Superior temporal gyrus (tissue), 1 donor: ENCODE results near the gene ST8SIA2.
A peak's percentile ranks its signal among the peaks of the same experiment; 100 is the strongest.

Experiments
- DNase-seq: peaks from one replicate; pipeline ENCODE4 v3.0.0-alpha.2; 2016; ENCODE audit errors: extremely low spot score

Gene ST8SIA2

GRCh38 chr15:92492551-92493115, 99.0 kb downstream of the ST8SIA2 start:
- peak; percentile 79 for DNase-seq

- DNase-seq: no peak
These were observed 101.2 kb downstream of the ST8SIA2 start for GRCh38 chr15:92494806-92495336.

DNA sequence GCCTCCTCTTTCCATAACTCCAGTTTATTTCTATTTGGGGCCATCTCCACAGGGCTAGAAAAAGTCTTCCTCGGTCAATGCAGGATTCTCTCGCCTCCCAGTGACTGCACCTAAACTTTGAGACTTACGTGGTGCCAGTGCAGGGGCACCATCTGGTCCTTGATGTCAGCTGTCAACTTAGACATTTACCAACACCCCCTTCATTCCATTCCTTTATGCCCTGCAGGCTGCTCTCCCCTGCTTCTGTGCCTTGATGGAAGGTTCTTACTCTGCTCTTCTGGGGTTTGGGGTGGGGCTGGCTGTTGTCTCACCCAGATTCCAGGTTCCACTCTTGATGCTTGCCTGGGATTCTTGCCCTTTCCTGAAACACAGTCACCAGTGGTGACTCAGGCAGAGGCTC, 101.8 kb downstream of the ST8SIA2 start:
- DNase-seq: no peak

DNA sequence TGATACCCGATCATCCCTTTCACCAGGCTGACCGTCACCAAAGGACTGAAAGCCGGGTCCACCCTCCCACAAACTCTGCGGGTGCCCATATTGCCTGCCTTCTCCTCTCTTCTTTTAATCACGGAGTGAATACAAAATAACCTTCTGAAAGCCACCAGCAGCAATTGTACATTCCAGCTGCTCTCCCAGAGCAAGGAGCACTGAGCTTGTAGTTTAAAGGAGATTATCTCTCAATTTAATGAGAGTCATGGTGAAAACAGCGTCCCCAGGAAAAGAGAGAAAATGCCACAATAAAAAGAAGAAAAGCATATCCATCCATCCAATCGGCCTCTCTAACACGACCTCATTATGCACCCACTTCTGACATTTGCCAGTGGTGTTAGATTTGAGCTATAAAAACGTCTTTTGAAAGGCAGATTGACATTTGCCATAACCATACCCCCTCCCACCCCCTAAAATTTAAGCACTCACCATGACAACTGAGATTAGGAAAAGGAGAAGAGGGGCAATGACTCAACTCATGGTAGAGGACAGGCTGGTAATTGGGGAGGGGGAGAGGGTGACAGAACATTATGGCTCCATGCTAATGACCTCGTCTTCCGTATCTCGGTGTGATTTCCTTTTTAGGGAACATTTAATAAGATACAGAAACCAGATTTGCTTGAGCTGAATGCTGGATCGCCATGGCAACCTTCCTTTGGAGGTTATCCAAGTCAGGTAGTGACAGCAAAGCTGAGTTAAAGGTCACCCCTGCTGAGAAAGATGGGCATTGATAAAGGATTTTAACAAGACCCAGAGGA, 106.2 kb downstream of the ST8SIA2 start:
- DNase-seq: no peak

DNA sequence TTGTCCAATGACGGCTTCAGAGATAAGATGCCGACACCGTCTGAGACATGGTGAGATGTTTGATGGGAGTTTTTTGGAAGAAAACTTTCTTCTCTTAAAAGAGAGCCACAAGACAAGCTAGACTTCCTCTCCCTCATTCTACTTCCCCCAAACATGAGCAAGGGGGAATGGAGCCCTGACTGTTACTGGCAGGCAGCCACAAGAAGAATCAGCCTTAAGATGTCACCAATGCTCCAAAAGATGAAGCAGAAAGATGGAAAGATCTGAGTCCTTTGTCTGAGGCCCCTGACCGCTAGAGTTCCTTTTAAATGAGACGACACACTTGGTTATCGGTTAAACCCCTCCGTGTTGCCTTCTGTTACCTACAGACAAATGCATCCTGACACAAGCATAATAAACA, 108.7 kb downstream of the ST8SIA2 start:
- DNase-seq: no peak

DNA sequence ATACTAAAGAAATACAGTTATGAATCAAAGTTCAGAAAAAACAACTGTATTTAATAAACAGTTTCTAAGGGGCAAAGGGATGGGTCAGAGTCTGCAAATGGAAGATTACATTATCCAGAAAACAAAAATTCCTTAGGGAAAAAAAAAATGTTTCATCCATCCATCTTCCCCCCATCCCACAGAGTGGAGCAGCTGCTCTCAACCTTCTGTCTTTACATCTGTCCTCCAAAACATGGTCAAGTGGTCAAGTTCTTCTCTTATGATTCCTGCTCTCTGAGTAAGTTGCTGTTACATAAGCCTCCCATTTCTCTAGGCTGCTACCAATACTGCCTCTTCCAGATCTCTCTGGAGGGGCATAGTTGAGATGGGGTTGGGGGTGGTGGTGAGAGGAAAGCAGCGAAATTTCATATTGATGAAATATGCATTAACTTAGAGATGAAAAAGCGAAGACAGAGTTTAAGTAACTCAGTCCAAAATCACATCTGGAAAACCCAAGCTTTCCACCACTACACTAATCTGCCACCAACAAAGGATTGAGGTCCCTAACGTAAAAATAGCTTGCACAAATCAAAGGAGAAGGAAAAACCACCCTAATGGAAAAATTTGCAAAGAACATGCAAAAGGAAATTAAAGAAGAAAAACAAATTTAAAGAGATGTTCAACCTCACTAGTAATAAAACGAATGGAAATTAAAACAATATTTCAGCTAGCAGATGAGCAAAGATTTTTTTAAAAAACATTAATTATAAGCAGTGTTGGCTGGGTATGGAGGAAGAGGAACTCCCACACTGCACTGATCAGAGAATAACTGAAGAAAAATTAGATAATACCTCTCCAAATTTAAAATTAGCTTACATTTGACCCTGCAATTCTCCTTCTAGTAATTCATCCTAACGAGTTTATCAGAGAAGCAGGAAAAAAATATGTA, 109.5 kb downstream of the ST8SIA2 start:
- DNase-seq: no peak

- no peak for DNase-seq
These were observed 110.2 kb downstream of the ST8SIA2 start for GRCh38 chr15:92503889-92504288.

DNA sequence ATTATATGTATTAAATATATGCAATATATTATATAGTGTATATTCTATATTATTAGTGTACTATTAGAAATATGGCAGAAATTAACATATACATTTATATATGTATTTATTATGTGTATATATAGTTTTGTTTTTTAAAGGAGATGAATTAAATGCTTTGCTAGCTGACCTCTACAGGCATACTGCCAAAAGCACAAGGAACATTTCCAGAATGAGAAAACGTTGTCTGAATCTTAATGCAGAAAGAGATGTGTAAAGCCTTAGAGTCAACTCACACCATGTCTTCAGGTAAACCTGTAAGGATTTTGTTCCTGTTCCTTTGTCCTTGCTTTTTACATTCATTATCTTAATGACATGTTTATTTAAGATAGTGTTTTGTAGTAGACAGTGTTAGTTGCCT, 111.9 kb downstream of the ST8SIA2 start:
- DNase-seq: no peak

GRCh38 chr15:92506506-92506905, 112.8 kb downstream of the ST8SIA2 start:
- DNase-seq: no peak

DNA sequence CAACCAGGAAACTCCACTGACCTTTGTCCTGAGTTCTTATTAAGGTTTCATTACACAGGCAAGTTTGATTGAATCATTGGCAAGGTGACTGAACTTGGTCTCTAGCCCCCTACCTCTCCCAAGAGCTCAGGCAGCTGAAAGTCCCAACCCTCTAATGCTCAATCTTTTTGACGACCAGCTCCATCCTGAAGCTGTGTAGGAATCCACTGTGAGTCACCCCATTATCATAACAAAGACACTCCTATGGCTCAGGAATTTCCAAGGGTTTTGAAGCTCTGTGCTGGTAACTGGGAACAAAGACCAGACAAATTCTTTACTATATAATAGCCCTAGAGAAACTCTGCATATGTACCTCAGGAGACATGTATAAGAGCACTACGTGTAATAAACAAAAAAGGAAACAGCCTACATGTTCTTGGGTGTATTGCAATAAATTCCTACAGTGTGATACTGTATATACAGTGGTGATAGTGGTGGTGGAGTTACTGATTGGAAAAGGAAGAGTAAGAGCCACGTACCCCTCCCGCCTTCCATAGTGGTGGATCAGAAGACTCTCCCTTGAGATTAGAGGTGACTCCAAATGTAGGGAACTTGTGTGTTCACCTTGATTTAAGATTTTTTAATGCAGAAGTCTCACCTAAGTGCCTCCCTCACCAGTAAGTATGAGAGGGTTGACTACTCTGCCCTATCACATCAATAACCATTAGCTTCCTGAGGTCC, 116.6 kb downstream of the ST8SIA2 start:
- DNase-seq: no peak
